H9 (cell line): ENCODE data around the gene ZBED1. TPM values are rescaled to one million over a fixed set of nuclear protein-coding genes. Genes with fewer than 3 reads are reported as not detected.

Experiments used
- DNase-seq: peaks from one replicate; pipeline ENCODE4 v3.0.0-alpha.2; 2017
- H2AFZ ChIP-seq: one replicate; pipeline ENCODE4 v1.6.1; 2013; ENCODE audit warnings: mild to moderate bottlenecking, low read length, control low read depth, moderate library complexity
- H2AK5ac ChIP-seq: 2 replicates; pipeline ENCODE4 v1.6.1; 2013; ENCODE audit warnings: low read length, control low read depth, mixed read lengths; ENCODE audit not compliant: insufficient read length
- H2BK120ac ChIP-seq: one replicate; pipeline ENCODE4 v1.6.1; 2013; ENCODE audit warnings: low read depth, mild to moderate bottlenecking, low read length, control low read depth, inconsistent platforms; ENCODE audit not compliant: poor library complexity, severe bottlenecking
- H2BK12ac ChIP-seq: 2 replicates; pipeline ENCODE4 v1.6.1; 2013; ENCODE audit warnings: low read length, control low read depth, mixed read lengths, low read depth; ENCODE audit not compliant: insufficient read length
- H2BK15ac ChIP-seq: 2 replicates; pipeline ENCODE4 v1.6.1; 2013; ENCODE audit warnings: low read depth, low read length, control low read depth
- H2BK20ac ChIP-seq: one replicate; pipeline ENCODE4 v1.6.1; 2013; ENCODE audit warnings: low read depth, mild to moderate bottlenecking, low read length, control low read depth, inconsistent platforms; ENCODE audit not compliant: poor library complexity, severe bottlenecking
- H2BK5ac ChIP-seq: 2 replicates; pipeline ENCODE4 v1.6.1; 2013; ENCODE audit warnings: low read length, control low read depth, mixed read lengths; ENCODE audit not compliant: insufficient read length
- H3K14ac ChIP-seq: 2 replicates; pipeline ENCODE4 v1.6.1; 2013; ENCODE audit warnings: low read length, control low read depth; ENCODE audit not compliant: insufficient read depth
- H3K18ac ChIP-seq: 2 replicates; pipeline ENCODE4 v1.6.1; 2013; ENCODE audit warnings: low read depth, mild to moderate bottlenecking, mixed read lengths, low read length, control low read depth; ENCODE audit not compliant: insufficient read length
- H3K23ac ChIP-seq: 2 replicates; pipeline ENCODE4 v1.6.1; 2013; ENCODE audit warnings: low read length, control low read depth, mixed read lengths, low read depth; ENCODE audit not compliant: insufficient read length
- H3K23me2 ChIP-seq: 2 replicates; pipeline ENCODE4 v1.6.1; 2013; ENCODE audit warnings: low read depth, mild to moderate bottlenecking, mixed read lengths, low read length, control low read depth; ENCODE audit not compliant: insufficient read length, poor library complexity, severe bottlenecking
- H3K27ac ChIP-seq: 2 replicates; pipeline ENCODE4 v1.5.1; 2013; ENCODE audit warnings: low read length, control low read depth, mixed read lengths, low read depth; ENCODE audit not compliant: insufficient read length
- H3K27me3 ChIP-seq: 2 replicates; pipeline ENCODE4 v1.6.1; 2013; ENCODE audit warnings: low read length, control low read depth, inconsistent platforms; ENCODE audit not compliant: insufficient read depth
- H3K4ac ChIP-seq: 2 replicates; pipeline ENCODE4 v1.6.1; 2013; ENCODE audit warnings: low read depth, mild to moderate bottlenecking, control low read depth, inconsistent platforms, low read length, moderate library complexity
- H3K4me1 ChIP-seq: 2 replicates; pipeline ENCODE4 v1.6.1; 2013; ENCODE audit warnings: low read length, control low read depth, inconsistent platforms; ENCODE audit not compliant: insufficient read depth
- H3K4me2 ChIP-seq: 2 replicates; pipeline ENCODE4 v1.6.1; 2013; ENCODE audit warnings: low read length, control low read depth, mixed read lengths; ENCODE audit not compliant: insufficient read length, insufficient read depth
- H3K56ac ChIP-seq: 2 replicates; pipeline ENCODE4 v1.6.1; 2013; ENCODE audit warnings: low read depth, mild to moderate bottlenecking, mixed read lengths, low read length, control low read depth; ENCODE audit not compliant: insufficient read length
- H3K79me1 ChIP-seq: 2 replicates; pipeline ENCODE4 v1.6.1; 2013; ENCODE audit warnings: low read depth, mild to moderate bottlenecking, moderate library complexity, low read length, control low read depth, inconsistent platforms; ENCODE audit not compliant: insufficient read depth, poor library complexity, severe bottlenecking
- H3K79me2 ChIP-seq: 2 replicates; pipeline ENCODE4 v1.6.1; 2013; ENCODE audit warnings: low read length, control low read depth, inconsistent platforms; ENCODE audit not compliant: insufficient read depth
- H3K9ac ChIP-seq: 2 replicates; pipeline ENCODE4 v1.6.1; 2013; ENCODE audit warnings: low read length, control low read depth, mixed read lengths; ENCODE audit not compliant: insufficient read length; ENCODE audit errors: extremely low read depth
- H3K9me3 ChIP-seq: one replicate; pipeline ENCODE4 v1.6.1; 2013; ENCODE audit warnings: low read depth, low read length, inconsistent platforms; ENCODE audit not compliant: control insufficient read depth
- H3T11ph ChIP-seq: one replicate; pipeline ENCODE4 v1.6.1; 2013; ENCODE audit warnings: mild to moderate bottlenecking, low read length, control low read depth, inconsistent platforms
- H4K20me1 ChIP-seq: one replicate; pipeline ENCODE4 v1.6.1; 2013; ENCODE audit not compliant: control insufficient read depth, insufficient read length, insufficient read depth
- H4K5ac ChIP-seq: 2 replicates; pipeline ENCODE4 v1.6.1; 2013; ENCODE audit warnings: low read depth, mild to moderate bottlenecking, mixed read lengths, low read length, control low read depth; ENCODE audit not compliant: insufficient read length
- H4K8ac ChIP-seq: replicated peaks from 2 replicates; pipeline ENCODE4 v1.6.1; 2013; ENCODE audit warnings: low read length, control low read depth, mixed read lengths, low read depth; ENCODE audit not compliant: insufficient read length
- H4K91ac ChIP-seq: 2 replicates; pipeline ENCODE4 v1.6.1; 2013; ENCODE audit warnings: low read depth, mild to moderate bottlenecking, moderate library complexity, mixed read lengths, low read length, control low read depth; ENCODE audit not compliant: insufficient read length
- H3K27ac Mint-ChIP-seq, 3 experiments: 2 replicates in 2 of 3; 3 replicates in 1 of 3; pipeline ENCODE4 v1.8.0; 2020 to 2021; ENCODE audit warnings: mixed read lengths in 3 of 3, mild to moderate bottlenecking in 1 of 3, moderate library complexity in 1 of 3
- H3K27me3 Mint-ChIP-seq: 2 replicates; pipeline ENCODE4 v1.8.0; 2021; ENCODE audit warnings: low read depth, mild to moderate bottlenecking, moderate library complexity, mixed read lengths
- H3K36me3 Mint-ChIP-seq, 3 experiments: 2 replicates in 2 of 3; 3 replicates in 1 of 3; pipeline ENCODE4 v1.8.0; 2020 to 2021; ENCODE audit warnings: low read depth in 3 of 3, mixed read lengths in 3 of 3; ENCODE audit not compliant: insufficient read depth in 1 of 3
- H3K4me1 Mint-ChIP-seq, 2 experiments: 2 replicates each; pipeline ENCODE4 v1.8.0; 2020; ENCODE audit warnings: mixed read lengths in 2 of 2
- H3K4me3 Mint-ChIP-seq, 2 experiments: 2 replicates in 1 of 2; 3 replicates in 1 of 2; pipeline ENCODE4 v1.8.0; 2020 to 2021; ENCODE audit warnings: mild to moderate bottlenecking in 2 of 2, mixed read lengths in 2 of 2, moderate library complexity in 1 of 2
- H3K9me3 Mint-ChIP-seq, 2 experiments: 2 replicates in 1 of 2; 3 replicates in 1 of 2; pipeline ENCODE4 v1.8.0; 2020; ENCODE audit warnings: mild to moderate bottlenecking in 2 of 2, mixed read lengths in 2 of 2, moderate library complexity in 1 of 2
- CTCF ChIP-seq: fragments of 200-600 bp; sonication (generic); conservative IDR thresholded peaks from 3 replicates; pipeline ENCODE4 v1.8.0; 2021; ENCODE audit warnings: antibody characterized with exemption, mild to moderate bottlenecking
- WGBS: extraction: QIAGEN DNeasy Blood & Tissue Kit; methylation state at CpG from one replicate; pipeline ENCODE4 v1.1.7; 2013; ENCODE audit warnings: missing lambda C conversion rate, low lambda C conversion rate, mixed read lengths; ENCODE audit not compliant: insufficient read length; ENCODE audit errors: extremely low coverage; 5-methylcytosine and 5-hydroxymethylcytosine counted together
- total RNA-seq: library from RNA; stranded (reverse); gene quantifications from 2 replicates; pipeline ENCODE4 v1.2.1, GENCODE V29; 2021

ZBED1 gene
- total RNA-seq, 1 experiment from 2014 or later = 61.1 TPM

GRCh38 chrX:2452317-2452784, 48.4 kb downstream of the ZBED1 start:
- no peak overlapping the region for H2BK20ac ChIP-seq
- no peak overlapping the region for H4K8ac ChIP-seq
- no peak overlapping the region for H3K56ac ChIP-seq
- H3K18ac ChIP-seq = no peak overlapping the region
- no peak overlapping the region for H4K5ac ChIP-seq
- Mint-ChIP-seq H3K4me3 (no peak overlapping the region), H3K27me3 (no peaks in the 10 kb centered on the region), H3K4me1 (peaks cover 30 to 37% of the 10 kb centered on the region in 2 experiments), H3K9me3 (peaks cover 10 to 13% of the 10 kb centered on the region in 2 experiments), H3K36me3 (peaks cover 24 to 46% (median 32%) of the 10 kb centered on the region in 3 experiments), H3K27ac (peak overlapping the region in 1 of 3 experiments; percentile 81; a peak in 1 of 7 replicates)
- H4K20me1 ChIP-seq = no peaks in the 10 kb centered on the region
- peaks cover 5% of the 10 kb centered on the region; the same call in 1 of the 2 replicates for H3K79me2 ChIP-seq
- H2BK15ac ChIP-seq = no peak overlapping the region
- H3K9ac ChIP-seq = no peak overlapping the region
- H2AK5ac ChIP-seq = no peak overlapping the region
- H3K27ac ChIP-seq = no peak overlapping the region
- H3K79me1 ChIP-seq = no peaks in the 10 kb centered on the region
- no peak overlapping the region for H3K23ac ChIP-seq
- H2BK12ac ChIP-seq = no peak overlapping the region
- TF ChIP-seq CTCF = no peak
- H3K27me3 ChIP-seq = no peaks in the 10 kb centered on the region
- H4K91ac ChIP-seq = no peak overlapping the region
- no CpG with 5 or more reads among the region's 22 CpGs for WGBS
- H2BK5ac ChIP-seq = no peak overlapping the region
- no peak overlapping the region for H2BK120ac ChIP-seq
- no peak overlapping the region for H3K4me2 ChIP-seq
- H3T11ph ChIP-seq = no peak overlapping the region
- DNase-seq = no peak
- no peak overlapping the region for H3K14ac ChIP-seq
- H3K23me2 ChIP-seq = no peaks in the 10 kb centered on the region
- H3K4ac ChIP-seq = no peak overlapping the region
- no peaks in the 10 kb centered on the region for H3K9me3 ChIP-seq
- no peak overlapping the region for H2AFZ ChIP-seq
- H3K4me1 ChIP-seq = no peaks in the 10 kb centered on the region
